Loucy (cell line): ENCODE data around the gene TP53TG5.

ENCODE experiments used
- EZH2phosphoT487 ChIP-seq: fragments of 200-600 bp; IDR thresholded peaks from 2 replicates; pipeline ENCODE4 v1.6.1; 2018; ENCODE audit warnings: antibody characterized with exemption, mild to moderate bottlenecking, moderate library complexity, borderline replicate concordance
- TF ChIP-seq, protein P1 (sequence below): fragments of 200-600 bp; sonication (generic); conservative IDR thresholded peaks from 2 replicates; pipeline ENCODE4 v1.5.1; 2014; ENCODE audit warnings: mild to moderate bottlenecking, antibody characterized with exemption, low read length

DNA sequence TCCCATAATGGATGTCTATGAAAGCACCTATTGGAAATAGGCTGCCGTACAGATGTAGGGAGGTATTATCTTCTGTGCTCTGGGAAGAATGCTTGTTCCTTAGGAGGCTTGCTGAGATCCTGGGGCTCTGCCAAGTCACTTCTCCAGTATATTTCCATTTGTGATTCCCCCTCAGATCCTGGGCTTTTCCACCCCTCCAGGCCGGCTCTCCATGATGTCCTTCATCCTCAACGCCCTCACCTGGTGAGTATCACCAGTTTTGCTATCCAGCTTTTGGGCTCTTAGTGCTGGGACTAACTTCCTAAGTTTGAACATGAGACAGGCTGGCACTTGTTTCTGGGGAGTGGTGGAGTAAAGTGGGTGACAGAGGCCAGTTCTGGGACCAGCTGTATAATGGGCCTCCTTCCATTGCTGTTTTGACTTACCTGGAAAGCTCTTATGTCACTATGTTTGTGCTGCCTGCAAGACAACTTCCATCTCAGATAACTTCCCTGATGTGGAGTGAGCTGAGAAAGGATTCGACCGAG lies 12.6 kb downstream of the TP53TG5 start:
- TF ChIP-seq, protein P1, sequence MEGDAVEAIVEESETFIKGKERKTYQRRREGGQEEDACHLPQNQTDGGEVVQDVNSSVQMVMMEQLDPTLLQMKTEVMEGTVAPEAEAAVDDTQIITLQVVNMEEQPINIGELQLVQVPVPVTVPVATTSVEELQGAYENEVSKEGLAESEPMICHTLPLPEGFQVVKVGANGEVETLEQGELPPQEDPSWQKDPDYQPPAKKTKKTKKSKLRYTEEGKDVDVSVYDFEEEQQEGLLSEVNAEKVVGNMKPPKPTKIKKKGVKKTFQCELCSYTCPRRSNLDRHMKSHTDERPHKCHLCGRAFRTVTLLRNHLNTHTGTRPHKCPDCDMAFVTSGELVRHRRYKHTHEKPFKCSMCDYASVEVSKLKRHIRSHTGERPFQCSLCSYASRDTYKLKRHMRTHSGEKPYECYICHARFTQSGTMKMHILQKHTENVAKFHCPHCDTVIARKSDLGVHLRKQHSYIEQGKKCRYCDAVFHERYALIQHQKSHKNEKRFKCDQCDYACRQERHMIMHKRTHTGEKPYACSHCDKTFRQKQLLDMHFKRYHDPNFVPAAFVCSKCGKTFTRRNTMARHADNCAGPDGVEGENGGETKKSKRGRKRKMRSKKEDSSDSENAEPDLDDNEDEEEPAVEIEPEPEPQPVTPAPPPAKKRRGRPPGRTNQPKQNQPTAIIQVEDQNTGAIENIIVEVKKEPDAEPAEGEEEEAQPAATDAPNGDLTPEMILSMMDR = no peak
- TF ChIP-seq EZH2phosphoT487 = no peak
